GM18505 (cell line): ENCODE results near the gene ARRDC4.

Experiments
- ATAC-seq: cut with Tn5 transposase; IDR thresholded peaks from one replicate; pipeline ENCODE4 v1.9.1; 2021; ENCODE audit not compliant: unreplicated experiment
- POLR2A ChIP-seq: IDR thresholded peaks from 4 replicates; pipeline ENCODE4 v1.6.1; 2011; ENCODE audit warnings: borderline replicate concordance; ENCODE audit not compliant: insufficient read depth, insufficient read length; ENCODE audit errors: extremely low read depth

The ARRDC4 gene

GRCh38 chr15:97995881-97996603 lies 35.5 kb downstream of the ARRDC4 start:
- TF ChIP-seq POLR2A = no peak
- ATAC-seq = no peak

GRCh38 chr15:97998307-97999071 lies 38.0 kb downstream of the ARRDC4 start:
- no peak for TF ChIP-seq POLR2A
- ATAC-seq = no peak

- no peak for TF ChIP-seq POLR2A
- ATAC-seq = no peak
Observed at GRCh38 chr15:98000249-98001203, 40.0 kb downstream of the ARRDC4 start.

GRCh38 chr15:98001663-98002194 lies 41.2 kb downstream of the ARRDC4 start:
- no peak for TF ChIP-seq POLR2A

GRCh38 chr15:98002419-98002818 lies 41.9 kb downstream of the ARRDC4 start:
- no peak for TF ChIP-seq POLR2A
- ATAC-seq = no peak

More at GRCh38 chr15:98001663-98002194, 41.2 kb downstream of the ARRDC4 start:
- no peak for ATAC-seq

- no peak for ATAC-seq
- no peak for TF ChIP-seq POLR2A
Observed at GRCh38 chr15:98002866-98003265, 42.4 kb downstream of the ARRDC4 start.

- TF ChIP-seq POLR2A = no peak
- no peak for ATAC-seq
Observed at GRCh38 chr15:98003518-98003917, 43.0 kb downstream of the ARRDC4 start.

GRCh38 chr15:98003996-98004395 lies 43.5 kb downstream of the ARRDC4 start:
- TF ChIP-seq POLR2A = no peak
- ATAC-seq = no peak

GRCh38 chr15:98005659-98006058 lies 45.2 kb downstream of the ARRDC4 start:
- ATAC-seq = no peak
- TF ChIP-seq POLR2A = no peak

- no peak for ATAC-seq
- no peak for TF ChIP-seq POLR2A
Observed at GRCh38 chr15:98009169-98009568, 48.7 kb downstream of the ARRDC4 start.

- TF ChIP-seq POLR2A = no peak
- no peak for ATAC-seq
Observed at GRCh38 chr15:98009971-98010370, 49.5 kb downstream of the ARRDC4 start.

- ATAC-seq = no peak
- TF ChIP-seq POLR2A = no peak
Observed at GRCh38 chr15:98012354-98012753, 51.9 kb downstream of the ARRDC4 start.

GRCh38 chr15:98013631-98014030 lies 53.1 kb downstream of the ARRDC4 start:
- no peak for ATAC-seq
- TF ChIP-seq POLR2A = no peak
